Measurements from ENCODE around the gene PLAAT3. TPM values are rescaled to one million over a fixed set of nuclear protein-coding genes. Genes with fewer than 3 reads are reported as not detected.
A peak's percentile ranks its signal among the peaks of the same experiment; 100 is the strongest.
"Not testable (repeated sequence)": the region's sequence is repeated elsewhere in the genome, so short reads cannot be mapped to it uniquely, and the experiment has no call there.

The PLAAT3 gene
- total and polyA plus RNA-seq, 11 donors, result 74.9 to 191 (median 126) TPM

DNA sequence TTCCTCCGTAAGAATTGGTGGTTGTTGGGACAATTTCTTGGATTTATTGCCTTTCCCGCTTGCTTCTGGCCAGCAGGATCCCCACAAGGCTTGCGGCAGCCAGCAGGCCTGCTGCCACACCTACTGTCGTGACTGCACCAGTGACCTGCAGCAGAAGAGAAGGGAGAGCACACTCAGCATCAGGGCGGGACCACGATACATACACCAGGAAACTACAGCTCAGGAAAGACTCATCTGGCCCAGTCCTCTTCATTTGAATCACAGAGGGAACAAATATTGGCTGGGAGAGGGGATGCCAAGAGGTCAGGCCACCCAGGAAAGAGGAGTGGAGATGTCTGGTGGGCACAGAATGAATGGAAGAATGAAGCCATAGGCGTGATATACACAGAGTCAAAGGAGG, 61.3 kb downstream of the PLAAT3 start:
- peak overlapping the region in 1 of 12 donors; percentile 63 for H3K27ac ChIP-seq
- intact Hi-C loops (cut with DNase I), result no loop called here
- ATAC-seq, result no peak

DNA sequence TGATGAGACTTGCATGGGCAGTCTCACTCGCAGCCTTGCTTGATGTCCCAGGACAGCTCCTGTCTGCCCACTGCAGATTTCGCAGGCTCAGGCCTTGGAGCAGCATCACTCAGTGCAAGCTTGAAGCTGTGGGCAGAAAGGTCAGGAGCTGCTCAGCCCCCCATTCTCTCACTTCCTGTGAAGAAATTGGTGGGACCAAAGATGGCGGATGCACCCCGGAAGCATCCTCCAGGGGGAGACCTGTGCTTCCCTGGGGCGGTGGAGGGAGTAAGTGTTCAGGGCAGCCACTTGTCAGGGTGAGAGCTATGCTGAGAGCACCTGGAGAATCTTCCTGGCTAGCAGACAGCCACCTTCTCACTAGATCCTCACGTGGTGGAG, 62.4 kb downstream of the PLAAT3 start:
- Histone ChIP-seq H3K9me3 (no peaks in the 10 kb centered on the region), H3K4me1 (peaks cover 0 to 18% (median 0%) of the 10 kb centered on the region in 12 donors), H3K27me3 (no peaks in the 10 kb centered on the region), H3K27ac (peak overlapping the region in 1 of 12 donors; percentile 44), H3K4me3 (peak overlapping the region in 1 of 12 donors; percentile 26), H3K36me3 (peaks cover 0 to 11% (median 0%) of the 10 kb centered on the region in 9 donors)
- ATAC-seq (no peak), DNase-seq (no peak)
- TF ChIP-seq POLR2A (IDR thresholded peaks at IDR 0.05) (no peak), CTCF (IDR thresholded peaks at IDR 0.05) (no peak)
- intact Hi-C loops (cut with DNase I), result no loop called here
- WGBS, 4 donors, result 86 to 95% (median 88%) methylated on average over 5 to 6 of the region's 6 CpGs

More for the DNA sequence above, 61.3 kb downstream of the PLAAT3 start:
- H3K27me3 ChIP-seq, result no peaks in the 10 kb centered on the region
- peaks cover 0 to 18% (median 0%) of the 10 kb centered on the region in 12 donors for H3K4me1 ChIP-seq
- peaks cover 0 to under 1% (median 0%) of the 10 kb centered on the region in 9 donors for H3K36me3 ChIP-seq
- no peaks in the 10 kb centered on the region for H3K9me3 ChIP-seq
- 89 to 94% (median 92%) methylated on average over 7 of the region's 7 CpGs for WGBS, 4 donors
- TF ChIP-seq CTCF (IDR thresholded peaks at IDR 0.05) (no peak), POLR2A (IDR thresholded peaks at IDR 0.05) (no peak)
- no peak overlapping the region for H3K4me3 ChIP-seq
- DNase-seq, result no peak

GRCh38 chr11:63551091-63551888, 62.9 kb downstream of the PLAAT3 start:
- DNase-seq, result no peak
- peaks cover 0 to 18% (median 0%) of the 10 kb centered on the region in 12 donors for H3K4me1 ChIP-seq
- no peaks in the 10 kb centered on the region for H3K9me3 ChIP-seq
- TF ChIP-seq CTCF (IDR thresholded peaks at IDR 0.05) (no peak), POLR2A (IDR thresholded peaks at IDR 0.05) (no peak)
- ATAC-seq, result no peak
- peak overlapping the region in 1 of 12 donors; percentile 44 for H3K27ac ChIP-seq
- no peaks in the 10 kb centered on the region for H3K27me3 ChIP-seq
- WGBS, 4 donors, result 84 to 92% (median 91%) methylated on average over 27 of the region's 27 CpGs
- peaks cover 0 to 17% (median 0%) of the 10 kb centered on the region in 9 donors for H3K36me3 ChIP-seq
- intact Hi-C loops (cut with DNase I), result no loop called here
- H3K4me3 ChIP-seq, result peak overlapping the region in 1 of 12 donors; percentile 26

DNA sequence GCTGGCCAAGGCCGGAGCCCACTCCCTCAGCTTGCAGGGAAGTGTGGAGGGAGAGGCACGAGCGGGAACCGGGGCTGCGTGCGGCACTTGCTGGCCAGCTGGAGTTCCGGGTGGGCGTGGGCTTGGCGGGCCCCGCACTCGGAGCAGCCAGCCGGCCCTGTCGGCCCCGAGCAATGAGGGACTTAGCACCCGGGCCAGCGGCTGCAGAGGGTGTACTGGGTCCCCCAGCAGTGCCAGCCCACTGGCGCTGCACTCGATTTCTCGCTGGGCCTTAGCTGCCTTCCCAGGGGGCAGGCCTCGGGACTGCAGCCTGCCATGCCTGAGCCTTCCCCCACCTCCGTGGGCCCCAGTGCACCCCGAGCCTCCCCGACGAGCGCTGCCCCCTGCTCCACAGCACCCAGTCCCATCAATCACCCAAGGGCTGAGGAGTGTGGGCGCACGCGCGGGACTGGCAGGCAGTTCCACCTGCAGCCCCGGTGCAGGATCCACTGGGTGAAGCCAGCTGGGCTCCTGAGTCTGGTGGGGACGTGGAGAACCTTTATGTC, 64.0 kb downstream of the PLAAT3 start:
- ATAC-seq; H3K27me3 ChIP-seq; DNase-seq; H3K4me3 ChIP-seq; H3K27ac ChIP-seq; H3K9me3 ChIP-seq; intact Hi-C loops (cut with DNase I): not testable (repeated sequence)
- peaks cover 0 to 27% (median 3%) of the 10 kb centered on the region in 9 donors for H3K36me3 ChIP-seq
- WGBS, 4 donors, result 87 to 95% (median 91%) methylated on average over 3 to 31 of the region's 31 CpGs
- peaks cover 0 to 18% (median 0%) of the 10 kb centered on the region in 12 donors for H3K4me1 ChIP-seq

Data from heart left ventricle (tissue), 16 donors.